GM12891 (cell line): ENCODE measurements around the gene ABL1.

Source experiments
- POLR2A ChIP-seq: IDR thresholded peaks from 2 replicates; pipeline ENCODE4 v1.6.1; 2011; ENCODE audit warnings: low read depth, low read length, control low read depth
- POLR2AphosphoS5 ChIP-seq: IDR thresholded peaks from 2 replicates; pipeline ENCODE4 v1.6.1; 2011; ENCODE audit warnings: low read depth, low read length, control low read depth

GRCh38 chr9:130888146-130888885 is 53.3 kb downstream of the ABL1 start:
- no peak for TF ChIP-seq POLR2A
- no peak for TF ChIP-seq POLR2AphosphoS5
